HG02852 (cell line): ENCODE measurements around the gene PCTP.

Source experiments
- ATAC-seq: cut with Tn5 transposase; IDR thresholded peaks from one replicate; pipeline ENCODE4 v1.9.1; 2021; ENCODE audit warnings: mild to moderate bottlenecking, moderate library complexity; ENCODE audit not compliant: unreplicated experiment

PCTP gene

DNA sequence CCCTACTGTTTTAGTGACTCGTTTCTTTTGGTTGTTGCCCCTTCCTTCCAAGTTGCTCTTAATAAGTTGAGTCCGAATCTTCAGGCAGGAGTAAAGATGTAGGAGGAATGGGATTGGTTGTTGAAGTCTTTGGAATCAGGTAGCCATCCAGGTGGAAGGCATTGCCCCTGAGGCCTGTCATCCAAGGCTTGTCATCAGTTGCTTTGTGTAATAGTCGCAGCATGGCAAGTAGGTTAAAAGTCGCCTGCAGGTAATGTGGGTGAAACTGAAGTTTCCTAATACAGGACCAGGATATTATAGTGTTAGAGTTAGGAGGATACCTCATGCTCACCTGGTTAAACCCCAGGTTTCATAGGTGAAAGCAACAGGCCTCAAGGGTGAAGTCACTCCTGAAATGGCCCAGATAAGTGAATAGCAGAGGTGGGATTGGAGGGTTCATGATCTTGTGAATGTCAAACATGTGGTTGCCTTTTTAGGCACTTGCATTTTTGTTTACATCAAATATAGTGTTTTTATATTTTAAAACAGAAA lies 934 bp downstream of the PCTP start:
- no peak for ATAC-seq

DNA sequence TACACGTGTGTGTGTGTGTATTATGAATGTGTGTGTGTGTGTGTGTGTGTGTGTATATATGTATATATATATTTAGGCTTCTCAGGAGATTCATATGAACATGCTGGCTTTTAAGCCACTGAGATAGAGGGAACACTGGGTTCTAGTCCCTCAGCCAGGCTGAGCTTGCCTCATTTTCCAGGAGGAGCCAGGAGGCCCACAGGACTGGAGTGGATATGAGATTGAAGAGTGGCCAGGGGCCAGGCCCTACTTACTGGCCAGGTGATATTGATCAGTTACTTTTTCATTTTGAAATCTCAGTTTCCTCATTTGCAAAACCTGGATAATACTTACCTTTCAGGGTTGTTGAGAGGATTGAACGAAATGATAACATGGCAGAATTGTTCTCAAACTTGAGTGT lies 5.8 kb downstream of the PCTP start:
- no peak for ATAC-seq

DNA sequence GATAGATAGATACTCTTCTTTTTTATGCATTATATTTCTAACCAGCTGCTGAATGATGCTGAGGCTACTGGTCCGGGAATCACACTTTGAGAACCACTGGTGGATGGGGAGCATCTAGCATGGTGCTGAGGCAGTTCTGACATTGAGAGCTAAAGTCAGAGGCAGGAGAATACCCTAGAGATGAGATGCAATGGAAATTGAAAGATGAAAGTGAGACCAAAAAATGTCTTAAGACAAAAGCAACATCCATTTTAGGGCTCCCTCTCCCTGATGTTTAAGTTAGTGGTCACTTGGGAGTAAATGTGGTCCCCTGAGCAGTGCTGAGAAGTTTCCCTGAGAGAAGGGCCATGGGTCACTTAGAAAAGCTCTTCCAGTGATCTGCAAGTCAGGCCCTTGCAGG lies 6.8 kb downstream of the PCTP start:
- ATAC-seq, result no peak

DNA sequence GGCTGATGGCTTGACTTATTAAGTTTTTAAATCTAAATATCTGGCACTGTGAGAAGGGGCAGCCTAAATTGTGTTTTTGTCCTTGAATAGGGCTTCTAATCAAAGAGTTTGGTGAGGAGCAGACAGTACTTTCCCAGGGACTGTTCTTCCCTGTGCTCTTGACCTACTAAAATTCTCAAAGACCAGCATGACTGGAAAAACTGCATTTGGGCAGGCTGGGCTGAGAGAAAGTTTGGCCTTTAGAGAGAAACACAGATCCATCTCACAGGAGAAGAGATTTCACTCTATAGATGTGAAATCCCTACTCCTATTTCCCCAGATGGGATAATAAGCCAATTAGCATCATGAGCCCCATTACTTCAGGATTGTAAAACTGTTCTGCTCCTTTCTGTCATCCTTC lies 7.3 kb downstream of the PCTP start:
- no peak for ATAC-seq

DNA sequence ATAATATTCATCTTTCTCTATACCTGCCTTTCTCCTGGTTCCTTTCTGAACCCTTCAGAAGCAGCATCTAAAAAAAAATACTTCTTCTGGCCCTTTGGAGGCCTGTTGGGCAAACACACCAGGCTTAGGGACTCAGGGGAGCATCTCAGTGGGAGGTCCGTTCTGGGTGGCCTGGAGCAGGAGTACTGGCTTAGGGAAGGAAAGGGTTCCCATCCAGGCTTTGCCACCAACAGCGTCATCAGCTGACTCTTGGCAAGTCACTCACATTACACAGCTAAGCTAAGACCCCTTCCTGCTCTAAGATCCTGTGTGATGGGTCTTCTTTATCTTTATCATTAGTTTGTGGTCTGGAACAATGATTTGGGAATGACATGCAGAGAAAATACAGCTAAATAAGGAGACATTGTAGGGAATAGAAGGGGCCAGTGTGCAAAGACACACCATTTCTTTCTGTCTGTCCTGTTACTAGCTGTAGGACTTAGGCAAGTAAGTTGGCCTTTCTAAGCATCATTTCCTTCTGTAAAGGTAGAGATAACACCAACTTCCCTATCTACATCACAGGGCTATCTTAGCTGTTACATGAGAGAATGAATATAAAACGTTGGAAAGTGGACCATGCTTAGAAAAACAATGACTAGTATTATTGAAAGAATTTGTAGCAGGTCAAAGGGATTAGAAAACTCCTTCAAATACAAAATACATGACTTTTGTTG lies 9.9 kb downstream of the PCTP start:
- no peak for ATAC-seq

DNA sequence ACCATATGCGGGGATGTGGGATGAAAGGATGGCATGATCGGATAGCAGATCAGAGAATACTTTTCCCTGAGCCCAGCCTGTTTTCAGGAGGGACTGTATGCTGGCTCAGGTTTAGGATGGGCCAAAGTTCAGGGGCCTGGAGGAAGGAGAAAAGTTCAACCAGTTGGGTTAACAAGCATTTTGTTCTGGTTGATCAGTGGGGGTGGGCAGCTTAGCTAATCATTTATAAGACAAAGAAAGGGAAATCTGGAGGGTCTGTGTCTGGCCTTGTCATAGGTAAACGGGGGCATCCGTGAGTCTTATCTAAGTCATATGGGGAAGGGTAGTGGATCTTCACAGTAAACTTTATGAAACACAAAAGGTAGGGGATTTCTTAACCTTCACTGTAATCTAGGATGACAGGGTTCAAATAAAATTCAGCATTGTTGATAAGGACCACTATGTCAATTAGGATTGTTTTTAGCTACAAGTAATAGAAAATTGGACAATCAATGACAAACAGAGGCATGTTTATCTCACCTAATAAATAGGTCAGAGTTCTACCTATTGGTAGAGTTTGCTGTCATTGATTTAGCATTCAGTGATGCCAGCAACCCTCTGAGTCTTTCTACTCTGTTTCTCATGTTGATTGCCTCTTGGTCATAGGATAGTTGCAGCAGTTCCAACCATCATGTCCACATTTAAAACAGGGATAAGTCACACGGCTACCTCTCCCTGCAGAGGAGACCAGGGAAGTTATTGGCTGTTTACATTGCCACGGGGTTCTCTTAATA lies 11.4 kb downstream of the PCTP start:
- ATAC-seq, result no peak

DNA sequence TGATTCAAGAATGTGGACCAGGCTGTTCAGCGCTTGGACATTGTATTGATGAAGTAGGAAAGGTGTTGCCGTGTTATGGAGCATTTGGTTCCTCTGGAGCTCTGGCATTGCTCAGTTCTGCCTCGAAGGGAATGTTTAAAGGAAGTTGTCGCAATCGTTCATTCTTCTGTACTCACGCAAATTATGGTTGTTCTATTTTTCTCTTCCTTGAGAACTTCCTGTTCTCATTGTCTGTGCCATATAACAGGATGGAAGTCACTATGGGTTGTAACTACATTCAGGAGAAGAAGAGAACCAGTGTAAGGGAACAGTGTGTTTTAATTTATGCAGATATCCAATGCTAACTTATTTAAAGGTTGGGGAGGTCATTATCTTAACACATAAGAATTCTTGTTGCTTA lies 13.0 kb downstream of the PCTP start:
- no peak for ATAC-seq

DNA sequence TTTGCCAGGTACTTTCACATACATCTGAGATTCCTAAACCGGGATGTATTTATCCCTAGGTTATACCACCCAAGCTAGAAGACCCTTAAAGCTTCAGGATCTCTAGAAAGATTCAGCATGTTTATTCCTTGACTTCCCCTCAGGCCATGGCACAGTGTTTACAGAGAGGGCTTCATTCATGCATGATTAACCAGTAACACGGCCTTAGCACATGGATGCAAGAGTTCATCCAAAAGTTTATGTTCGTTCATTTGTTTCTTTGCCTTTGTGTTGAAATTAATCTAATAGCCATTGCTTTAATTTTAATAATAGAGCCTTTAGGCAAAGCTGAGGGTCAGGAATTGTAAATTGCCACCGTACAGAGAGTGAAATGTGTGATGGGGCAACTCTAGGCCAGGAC lies 13.8 kb downstream of the PCTP start:
- no peak for ATAC-seq

DNA sequence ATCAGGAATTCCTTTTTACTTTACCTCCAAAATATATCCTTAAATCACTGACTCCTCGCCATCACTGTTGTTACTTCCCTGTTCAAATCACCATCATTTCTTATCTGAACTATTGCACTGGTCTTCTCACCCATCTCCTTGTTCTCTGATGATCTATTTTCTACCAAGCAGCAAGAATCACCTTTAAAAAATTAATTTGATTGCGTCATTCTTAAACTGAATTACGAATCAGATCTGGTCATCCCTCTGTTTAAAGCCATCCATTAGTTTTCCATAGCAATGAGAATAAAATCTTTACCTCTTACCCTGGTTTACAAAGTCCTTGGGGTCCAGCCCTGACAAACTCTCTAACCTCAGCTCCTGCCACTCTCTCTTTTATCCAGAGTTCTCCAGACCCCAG lies 14.6 kb downstream of the PCTP start:
- ATAC-seq, result no peak

DNA sequence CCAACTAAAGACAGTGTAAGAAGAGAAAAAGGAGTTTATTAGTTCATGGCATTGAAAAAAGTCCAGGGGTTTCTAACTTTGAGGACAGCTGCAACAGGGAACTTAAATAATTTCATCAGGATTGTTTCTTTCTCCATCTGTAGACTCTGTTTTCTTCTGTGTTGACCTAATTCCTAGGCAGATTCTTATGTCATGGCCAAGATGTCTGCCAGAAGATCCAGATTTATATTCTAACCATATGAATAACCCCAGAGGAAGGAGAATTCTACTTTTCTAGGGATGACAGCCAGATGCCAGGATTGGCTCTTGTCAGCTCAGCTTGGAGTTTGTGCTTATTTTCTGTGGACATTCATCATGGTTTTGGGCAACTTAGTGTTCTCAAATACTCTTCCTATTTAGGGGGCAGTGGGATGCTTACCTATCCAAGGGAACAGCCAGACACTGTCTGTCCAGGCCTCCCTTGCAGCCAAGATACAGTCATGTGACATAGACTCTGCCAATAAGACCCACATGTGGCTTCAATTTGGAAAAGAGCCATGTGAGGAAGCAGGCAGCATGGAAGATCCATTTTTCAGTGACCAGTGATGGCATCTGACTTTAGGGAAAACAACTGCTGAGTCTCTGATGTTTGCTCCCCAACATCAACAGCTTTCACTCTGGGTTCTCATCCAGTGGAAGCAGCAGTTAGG lies 18.2 kb downstream of the PCTP start:
- ATAC-seq, result no peak

DNA sequence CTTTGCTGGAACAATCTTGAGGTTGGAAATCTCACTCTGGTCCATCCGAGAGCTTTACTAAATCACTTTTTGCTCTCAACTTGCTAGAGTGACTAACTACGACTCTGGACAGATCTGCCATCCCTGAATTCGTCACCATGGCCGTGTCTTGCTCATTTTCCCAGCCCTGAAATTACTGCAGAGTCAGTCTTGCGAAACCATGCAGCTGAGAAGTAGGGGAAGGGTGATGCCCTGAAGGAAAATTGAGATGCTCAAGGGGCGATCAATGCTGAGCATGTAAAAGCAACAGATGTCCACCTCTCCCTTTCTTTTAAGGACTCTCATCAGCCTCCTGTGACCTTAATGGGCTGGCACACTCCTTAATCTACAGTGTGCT lies 18.8 kb downstream of the PCTP start:
- no peak for ATAC-seq

DNA sequence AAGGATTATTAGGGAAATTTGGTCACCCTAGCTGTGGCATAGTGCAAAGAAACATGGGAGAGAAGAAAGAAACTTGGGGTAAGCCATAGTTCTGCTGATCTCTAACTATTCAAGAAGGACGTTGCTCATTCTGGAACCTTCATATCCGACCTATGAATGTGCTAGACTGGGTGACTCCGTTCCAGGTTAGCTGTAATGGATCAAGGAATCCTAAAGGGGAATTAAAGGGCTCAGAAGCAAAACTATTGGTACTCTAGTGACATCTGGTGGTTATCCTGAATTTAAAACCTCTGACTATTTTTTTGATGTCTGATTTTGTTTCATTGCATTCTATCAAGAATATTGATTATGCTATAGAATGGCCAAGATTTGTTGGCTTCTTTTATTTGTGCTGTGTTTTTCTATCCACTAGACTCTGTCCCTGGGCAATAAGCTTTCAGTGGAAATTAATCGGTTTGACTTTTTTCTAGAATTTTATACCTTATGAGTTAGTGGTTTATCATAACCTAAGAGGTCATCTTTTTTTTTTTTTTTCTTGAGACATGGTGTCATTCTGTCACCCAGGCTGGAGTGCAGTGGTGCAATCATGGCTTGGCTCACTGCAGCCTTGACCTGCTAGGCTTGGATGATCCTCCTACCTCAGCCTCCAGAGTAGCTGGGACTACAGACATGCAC lies 19.5 kb downstream of the PCTP start:
- no peak for ATAC-seq

DNA sequence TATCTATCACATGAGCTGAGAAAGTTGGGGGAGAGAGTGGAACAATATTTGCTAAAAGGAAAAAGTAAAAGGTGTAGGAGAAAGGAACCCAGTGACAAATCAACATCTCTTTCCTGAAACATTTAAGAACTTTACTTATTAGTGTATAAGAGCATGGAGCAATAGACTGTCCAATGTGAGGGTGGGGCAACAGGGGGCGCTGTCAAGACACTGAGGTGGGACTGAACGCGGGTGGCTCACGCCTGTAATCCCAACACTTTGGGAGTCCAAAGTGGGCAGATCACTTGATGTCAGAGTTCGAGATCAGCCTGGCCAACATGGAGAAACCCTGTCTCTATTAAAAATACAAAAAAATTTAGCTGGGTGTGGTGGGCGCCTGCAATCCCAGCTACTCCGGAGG lies 21.2 kb downstream of the PCTP start:
- ATAC-seq, result no peak

DNA sequence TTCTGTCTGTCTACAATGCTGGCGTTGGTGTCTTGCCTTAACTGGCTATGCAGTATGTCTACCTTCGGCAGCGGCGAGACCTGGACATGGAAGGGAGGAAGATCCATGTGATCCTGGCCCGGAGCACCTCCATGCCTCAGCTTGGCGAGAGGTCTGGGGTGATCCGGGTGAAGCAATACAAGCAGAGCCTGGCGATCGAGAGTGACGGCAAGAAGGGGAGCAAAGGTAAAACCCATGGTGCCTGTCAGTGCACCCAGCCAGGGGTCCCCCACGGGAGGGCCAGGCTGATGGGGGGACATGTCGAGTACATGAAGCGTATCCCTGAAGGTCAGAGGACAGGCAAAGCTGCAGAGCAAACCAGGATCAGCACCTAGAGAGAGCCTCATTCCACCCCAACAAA lies 22.8 kb downstream of the PCTP start:
- no peak for ATAC-seq

DNA sequence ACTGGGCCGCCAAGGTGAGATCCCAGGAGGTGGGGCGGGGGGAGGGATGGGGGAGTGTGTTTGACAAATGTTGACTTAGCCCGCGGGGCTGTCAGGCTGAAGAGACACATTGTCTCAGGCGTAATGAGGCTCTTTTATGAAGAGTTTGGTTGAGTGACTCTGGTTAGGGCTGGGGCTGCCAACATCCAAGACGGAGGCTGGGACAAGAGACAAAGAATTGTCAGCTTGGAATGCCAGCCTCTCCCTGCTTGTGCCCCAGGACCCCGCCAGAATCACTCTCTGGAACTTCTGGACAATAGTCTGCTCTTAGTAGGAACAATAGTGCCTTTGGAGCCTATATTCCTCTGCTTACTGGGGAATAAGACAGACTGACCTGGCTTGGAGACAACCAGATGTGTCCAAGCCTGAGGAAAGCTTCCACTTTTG lies 24.0 kb downstream of the PCTP start:
- no peak for ATAC-seq

DNA sequence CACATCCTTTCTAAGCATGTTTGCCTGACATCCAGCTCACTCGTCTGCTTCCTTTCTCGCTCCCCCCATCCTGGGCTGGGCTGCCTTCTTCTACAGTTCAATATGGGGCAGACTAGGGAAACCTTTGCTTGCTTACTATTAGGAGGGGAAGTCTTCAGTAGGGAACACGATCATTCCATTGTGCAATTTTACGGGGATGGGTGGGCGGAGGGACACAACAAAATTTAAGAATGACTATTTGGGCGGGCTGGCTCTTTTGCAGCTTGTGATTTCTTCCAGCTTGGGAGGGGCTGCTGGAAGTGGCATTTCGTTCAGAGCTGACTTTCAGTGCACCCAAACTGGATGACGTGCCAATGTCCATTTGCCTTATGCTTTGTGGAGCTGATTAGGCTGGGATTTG lies 25.4 kb downstream of the PCTP start:
- no peak for ATAC-seq

DNA sequence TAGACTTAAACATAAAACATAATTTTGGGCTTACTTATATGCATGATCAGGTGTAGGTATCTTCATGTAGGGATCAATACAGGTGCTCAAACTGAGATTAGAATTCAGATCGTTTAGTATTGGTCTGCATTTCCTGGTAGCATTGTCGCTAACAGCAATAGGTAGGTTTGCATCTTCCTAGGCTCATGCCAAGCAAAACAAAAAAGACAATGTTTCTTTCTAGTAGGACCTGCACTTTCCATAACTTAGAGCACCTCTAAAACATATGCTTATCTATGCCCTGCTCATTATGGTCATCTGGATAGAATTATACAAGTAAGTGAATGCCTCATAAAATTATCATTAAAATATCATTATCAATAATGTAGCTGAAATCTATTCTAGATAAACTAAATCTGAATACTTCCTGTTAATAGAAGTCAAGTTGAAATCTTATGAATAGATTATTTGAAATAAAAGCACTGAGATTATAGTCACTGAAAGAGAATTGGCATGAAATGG lies 26.7 kb downstream of the PCTP start:
- ATAC-seq, result no peak

DNA sequence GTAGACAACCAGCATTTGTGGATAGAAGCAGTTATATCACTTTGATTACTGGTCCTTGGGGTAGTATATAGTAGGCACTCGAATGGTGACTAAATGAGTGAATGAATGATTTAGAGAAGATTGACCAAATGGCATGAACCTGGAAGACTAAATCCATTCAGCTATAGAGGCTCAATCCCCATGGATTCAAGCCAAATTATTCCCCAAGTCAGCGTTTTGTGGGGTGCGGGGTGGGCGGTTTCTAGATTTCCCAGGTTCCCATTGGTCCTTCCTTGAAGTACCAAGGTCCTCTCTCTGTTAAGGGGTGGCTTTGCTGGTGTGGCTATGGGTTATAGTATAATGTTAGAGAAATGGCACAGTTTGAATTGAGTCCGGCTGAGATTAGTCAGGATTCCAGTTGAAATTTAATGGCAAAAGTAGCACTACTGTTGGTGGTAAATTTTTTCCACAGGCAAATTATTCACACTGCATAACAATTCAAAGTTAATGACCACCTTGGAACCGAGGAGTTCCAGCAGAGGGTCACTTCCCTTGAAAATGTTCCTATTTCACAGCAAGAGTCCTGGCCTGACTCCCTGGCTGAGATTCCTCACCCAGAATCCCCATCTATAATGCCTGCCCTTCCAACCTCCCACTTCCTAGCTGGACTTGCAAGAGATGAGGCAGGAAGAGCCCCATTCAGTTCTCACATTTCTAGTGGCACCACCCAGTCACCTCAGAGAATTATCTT lies 27.7 kb downstream of the PCTP start:
- no peak for ATAC-seq

DNA sequence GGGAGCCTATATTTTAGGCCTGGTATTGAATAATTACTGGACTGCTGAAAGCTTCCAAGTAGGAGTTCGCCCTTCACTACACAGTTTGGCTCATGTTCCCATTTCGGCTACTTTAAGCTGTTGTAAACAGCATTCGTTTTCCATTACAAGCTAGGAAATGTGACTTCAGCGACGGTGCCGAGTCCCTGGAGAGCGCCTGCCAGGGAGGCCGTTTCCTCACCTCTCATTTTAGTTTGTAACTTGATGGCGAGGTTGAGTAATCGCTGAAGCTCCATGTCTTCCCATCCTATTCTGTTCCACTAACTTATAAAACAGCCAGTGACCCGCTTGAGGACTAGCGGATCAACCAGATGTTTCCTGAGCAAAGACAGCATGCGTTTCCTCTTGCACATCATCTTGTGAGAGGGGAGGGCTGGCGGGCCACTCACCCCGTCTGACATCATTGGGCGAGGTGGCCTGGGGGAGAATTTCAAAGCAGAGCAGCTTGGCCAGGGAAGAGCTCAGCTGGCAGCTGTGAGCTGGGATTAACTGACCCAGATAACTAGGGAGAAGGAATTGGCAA lies 32.9 kb downstream of the PCTP start:
- no peak for ATAC-seq

DNA sequence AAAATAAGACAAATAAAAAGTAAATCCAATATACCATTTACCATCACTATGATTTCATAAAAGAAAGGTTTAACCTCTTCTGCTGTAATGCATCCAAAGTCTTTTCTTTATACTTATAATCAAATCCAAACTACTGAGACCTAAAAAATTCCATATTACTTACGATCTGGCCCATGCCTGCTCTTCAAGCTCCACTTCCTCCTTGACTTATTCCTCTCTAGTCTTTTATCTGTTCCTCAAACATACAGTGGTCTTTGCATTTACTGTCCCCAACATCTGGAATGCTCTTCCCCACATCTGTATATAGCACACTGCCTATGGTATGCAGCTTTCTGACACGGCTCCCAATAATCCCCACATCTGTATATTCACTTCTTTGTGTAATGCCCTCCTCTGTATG lies 33.8 kb downstream of the PCTP start:
- ATAC-seq, result no peak
